A549 (cell line): Measurements from ENCODE around the gene PLPPR1. TPM values are rescaled to one million over a fixed set of nuclear protein-coding genes. Genes with fewer than 3 reads are reported as not detected.

Source experiments
- ATAC-seq, 2 experiments: fragments of 200-7000 bp in 1 of 2; fragments of >200 bp in 1 of 2; cut with Nextera tagmentation in 1 of 2; cut with Tn5 transposase in 1 of 2; 3 replicates each; pipeline versions ENCODE4 v1.8.0 to v1.9.1; 2018 to 2020; ENCODE audit warnings: mild to moderate bottlenecking in 1 of 2, moderate library complexity in 1 of 2
- CTCF ChIA-PET: fragments of 300-600 bp; sonication (Branson Sonifier 250); formaldehyde crosslinking; extraction: SDS; loops from one replicate; lab custom pipeline; 2021; ENCODE audit warnings: antibody characterized with exemption, inconsistent platforms; lab: Yijun Ruan, JAX
- POLR2A ChIA-PET: fragments of 350-600 bp; formaldehyde crosslinking; extraction: SDS; loops from one replicate; lab custom pipeline; 2021; ENCODE audit warnings: antibody characterized with exemption, inconsistent platforms; lab: Yijun Ruan, JAX
- DNase-seq, 2 experiments: peaks; one replicate each; pipeline versions ENCODE4 v3.0.0 to v3.0.0-alpha.2; 2011 to 2016; ENCODE audit warnings: low read depth in 1 of 2, low spot score in 1 of 2
- FAIRE-seq: peaks from 2 replicates; lab custom pipeline; 2011; peaks lifted over from hg19 to GRCh38; lab: Jason Lieb, UNC
- H3K27ac ChIP-seq, 2 experiments: fragments of >200 bp; sonication (Bioruptor Twin); formaldehyde crosslinking; 3 replicates each; pipeline ENCODE4 v1.5.1; 2016 to 2017
- H3K4me1 ChIP-seq: fragments of >200 bp; sonication (Bioruptor Twin); formaldehyde crosslinking; 3 replicates; pipeline ENCODE4 v1.6.1; 2016
- H3K4me2 ChIP-seq: fragments of >200 bp; sonication (Bioruptor Twin); formaldehyde crosslinking; 3 replicates; pipeline ENCODE4 v1.6.1; 2016
- H3K4me3 ChIP-seq: fragments of >200 bp; sonication (Bioruptor Twin); formaldehyde crosslinking; 3 replicates; pipeline ENCODE4 v1.5.1; 2016
- H3K9me3 ChIP-seq: fragments of >200 bp; sonication (Bioruptor Twin); formaldehyde crosslinking; 3 replicates; pipeline ENCODE4 v1.6.1; 2016
- CBX2 ChIP-seq: fragments of 200-600 bp; sonication (generic); IDR thresholded peaks from 2 replicates; pipeline ENCODE4 v1.6.1; 2016; ENCODE audit warnings: low read depth, mild to moderate bottlenecking, borderline replicate concordance
- CEBPB ChIP-seq, 2 experiments: fragments of >200 bp in 1 of 2; sonication (Bioruptor Twin) in 1 of 2; formaldehyde crosslinking in 1 of 2; IDR thresholded peaks; 2 replicates each; pipeline ENCODE4 v1.6.1; 2012 to 2016
- CHD4 ChIP-seq: fragments of 200-600 bp; sonication (generic); IDR thresholded peaks from 2 replicates; pipeline ENCODE4 v1.6.1; 2016; ENCODE audit warnings: antibody characterized with exemption, mild to moderate bottlenecking, borderline replicate concordance
- ESRRA ChIP-seq: fragments of 150-350 bp; IDR thresholded peaks from 2 replicates; pipeline ENCODE4 v1.6.1; 2014; ENCODE audit warnings: mild to moderate bottlenecking, low read length, borderline replicate concordance
- HDAC2 ChIP-seq: fragments of 200-600 bp; sonication (generic); IDR thresholded peaks from 2 replicates; pipeline ENCODE4 v1.6.1; 2016
- HES2 ChIP-seq: fragments of >200 bp; sonication (Bioruptor Twin); formaldehyde crosslinking; IDR thresholded peaks from 2 replicates; pipeline ENCODE4 v1.6.1; 2016
- HOXA7 ChIP-seq: fragments of 250-450 bp; sonication (Bioruptor Pico); IDR thresholded peaks from 2 replicates; pipeline ENCODE4 v1.5.0; 2020; ENCODE audit warnings: mild to moderate bottlenecking, moderate library complexity
- HOXB13 ChIP-seq: fragments of 250-450 bp; sonication (Bioruptor Pico); IDR thresholded peaks from 2 replicates; pipeline ENCODE4 v1.5.0; 2020; ENCODE audit warnings: low read depth, mild to moderate bottlenecking, moderate library complexity
- KDM1A ChIP-seq: fragments of 200-600 bp; sonication (generic); IDR thresholded peaks from 2 replicates; pipeline ENCODE4 v1.6.1; 2016; ENCODE audit warnings: low read depth, mild to moderate bottlenecking
- KDM5A ChIP-seq: fragments of 200-600 bp; sonication (generic); IDR thresholded peaks from 2 replicates; pipeline ENCODE4 v1.6.1; 2016; ENCODE audit warnings: antibody characterized with exemption, mild to moderate bottlenecking
- MAFK ChIP-seq: fragments of 450-650 bp; IDR thresholded peaks from 2 replicates; pipeline ENCODE4 v1.6.1; 2014; ENCODE audit not compliant: partially characterized antibody
- MAZ ChIP-seq: fragments of 150-350 bp; IDR thresholded peaks from 2 replicates; pipeline ENCODE4 v1.6.1; 2014; ENCODE audit warnings: antibody characterized with exemption, low read depth, low read length, borderline replicate concordance
- MYC ChIP-seq: IDR thresholded peaks from 2 replicates; pipeline ENCODE4 v1.6.1; 2012; ENCODE audit warnings: mild to moderate bottlenecking, inconsistent platforms, low read length, improper control_type of control experiment, borderline replicate concordance
- NPAS2 ChIP-seq: fragments of 250-450 bp; sonication (Bioruptor Pico); IDR thresholded peaks from 2 replicates; pipeline ENCODE4 v1.8.0; 2022; ENCODE audit warnings: mild to moderate bottlenecking, moderate library complexity, borderline replicate concordance
- NR3C1 ChIP-seq: fragments of >200 bp; sonication (Bioruptor Twin); formaldehyde crosslinking; IDR thresholded peaks from 3 replicates; pipeline ENCODE4 v1.6.1; 2017
- POLR2A ChIP-seq: IDR thresholded peaks from 2 replicates; pipeline ENCODE4 v1.6.1; 2012; ENCODE audit warnings: mild to moderate bottlenecking, low read length
- POLR2AphosphoS2 ChIP-seq: conservative IDR thresholded peaks from 2 replicates; pipeline ENCODE4 v1.6.1; 2012; ENCODE audit warnings: low read length, improper control_type of control experiment, inconsistent platforms
- RAD21 ChIP-seq, 2 experiments: fragments of >200 bp in 1 of 2; sonication (Bioruptor Twin) in 1 of 2; formaldehyde crosslinking in 1 of 2; IDR thresholded peaks in 1 of 2; conservative IDR thresholded peaks in 1 of 2; 2 replicates in 1 of 2; 3 replicates in 1 of 2; pipeline ENCODE4 v1.6.1; 2012 to 2018; ENCODE audit warnings: inconsistent platforms in 1 of 2
- RARB ChIP-seq: fragments of 250-450 bp; sonication (Bioruptor Pico); IDR thresholded peaks from 2 replicates; pipeline ENCODE4 v1.8.0; 2021; ENCODE audit warnings: mild to moderate bottlenecking, moderate library complexity
- RCOR1 ChIP-seq: fragments of 150-350 bp; IDR thresholded peaks from 2 replicates; pipeline ENCODE4 v1.6.1; 2014; ENCODE audit warnings: antibody characterized with exemption, low read length, low read depth
- REST ChIP-seq: fragments of 200-600 bp; sonication (generic); IDR thresholded peaks from 2 replicates; pipeline ENCODE4 v1.6.1; 2016; ENCODE audit warnings: antibody characterized with exemption, mild to moderate bottlenecking, moderate library complexity
- RFX5 ChIP-seq: fragments of 450-650 bp; IDR thresholded peaks from 2 replicates; pipeline ENCODE4 v1.7.1; 2014; ENCODE audit warnings: antibody characterized with exemption, mild to moderate bottlenecking, moderate library complexity
- SMC3 ChIP-seq: fragments of >200 bp; sonication (Bioruptor Twin); formaldehyde crosslinking; IDR thresholded peaks from 3 replicates; pipeline ENCODE4 v1.6.1; 2018; ENCODE audit warnings: inconsistent platforms
- SREBF2 ChIP-seq: fragments of 450-650 bp; IDR thresholded peaks from 2 replicates; pipeline ENCODE4 v1.6.1; 2014; ENCODE audit warnings: mild to moderate bottlenecking, moderate library complexity
- USF2 ChIP-seq: fragments of 450-650 bp; IDR thresholded peaks from 2 replicates; pipeline ENCODE4 v1.6.1; 2014; ENCODE audit warnings: antibody characterized with exemption
- WGBS: methylation state at CpG from one replicate; pipeline ENCODE4 v1.1.6; 2017; ENCODE audit errors: missing lambda C conversion rate; 5-methylcytosine and 5-hydroxymethylcytosine counted together
- polyA plus RNA-seq, 4 experiments: library from polyadenylated mRNA; depleted of rRNA in 3 of 4; stranded (reverse); fragments of >200 nt; fragmentation: RNase III in 1 of 4; extraction: RNeasy Plus Mini Kit Qiagen cat#74134 plus additional on column Dnase treatment in 1 of 4; gene quantifications; 2 replicates in 3 of 4; 3 replicates in 1 of 4; pipeline ENCODE4 v1.2.3, GENCODE V29; 2011 to 2017

PLPPR1 gene
- polyA plus RNA-seq, 2 of the 4 experiments (the other 2 are of a cell fraction): 0.06 to 1.2 TPM

GRCh38 chr9:100989731-100990130 is 38.8 kb upstream of the PLPPR1 start (continued):
- TF ChIP-seq HES2 (no peak), RAD21 (conservative IDR thresholded peaks at IDR 0.05 in 1 of 2, IDR thresholded peaks at IDR 0.05 in 1 of 2) (no peak), NR3C1 (no peak)

- POLR2A ChIA-PET: no interaction called here
- no peak for ATAC-seq
Measured at GRCh38 chr9:100990605-100991381, 37.7 kb upstream of the PLPPR1 start.

GRCh38 chr9:100992632-100993031 is 35.9 kb upstream of the PLPPR1 start:
- Histone ChIP-seq H3K27ac (no peak overlapping the region), H3K9me3 (no peaks in the 10 kb centered on the region), H3K4me2 (no peak overlapping the region), H3K4me1 (no peaks in the 10 kb centered on the region), H3K4me3 (no peak overlapping the region)
- no peak for DNase-seq
- TF ChIP-seq CBX2 (no peak), KDM5A (no peak), ESRRA (no peak), USF2 (no peak), RCOR1 (no peak), MAZ (no peak), CEBPB (IDR thresholded peaks at IDR 0.05) (no peak), POLR2A (no peak), SMC3 (no peak), MAFK (no peak)
- 54% methylated on average over 1 of the region's 1 CpG for WGBS
- ChIA-PET POLR2A (no interaction called here), CTCF (no interaction called here)
- ATAC-seq: no peak
- FAIRE-seq: no peak

More at GRCh38 chr9:100990605-100991381, 37.7 kb upstream of the PLPPR1 start:
- no peaks in the 10 kb centered on the region for H3K9me3 ChIP-seq
- WGBS: 0% methylated on average over 1 of the region's 1 CpG
- FAIRE-seq (no peak), DNase-seq (no peak)
- no peaks in the 10 kb centered on the region for H3K4me1 ChIP-seq
- H3K4me2 ChIP-seq: no peak overlapping the region
- CTCF ChIA-PET: no interaction called here
- H3K4me3 ChIP-seq: no peak overlapping the region
- no peak overlapping the region for H3K27ac ChIP-seq
- TF ChIP-seq NPAS2 (no peak), HDAC2 (no peak), REST (no peak), CHD4 (no peak), SREBF2 (no peak), POLR2AphosphoS2 (no peak), MAZ (no peak), RARB (no peak), MYC (no peak), KDM1A (no peak), HOXB13 (CRISPR knock-in tag) (no peak), HOXA7 (CRISPR knock-in tag) (no peak), RFX5 (no peak)
